Left colon (tissue), 2 donors: ENCODE measurements around the gene CCNJL. TPM values are rescaled to one million over a fixed set of nuclear protein-coding genes. Genes with fewer than 3 reads are reported as not detected.

Experiments used
- total RNA-seq, 2 donors: library from RNA; stranded (reverse); fragmentation: NEBNext Ultra II Directional; extraction: Animal tissue kit (Norgen Biotek cat#: 25700); gene quantifications; one replicate each; pipeline ENCODE4 v1.2.1, GENCODE V29; 2021
- donor health status: DM: no; HTN: no; CAD: no.
- donor health status: DM: yes; HTN: yes; CAD: no.

The CCNJL gene
- total RNA-seq, 2 donors from 2014 or later = 19.0 to 27.7 TPM

Other genes starting within 250 kb of the CCNJL start
- 10 to 100 TPM; 39.1 to 39.2 TPM for gene PWWP2A, start 193.1 kb downstream of the CCNJL start, total RNA-seq
- gene FABP6, start 83.1 kb downstream of the CCNJL start, total RNA-seq = not detected
- under 1 TPM; 0.56 to 0.73 TPM for gene C1QTNF2, start 58.1 kb upstream of the CCNJL start, total RNA-seq
- 1 to 10 TPM; 1.3 to 1.8 TPM for gene FAM200C, start 87.5 kb upstream of the CCNJL start, total RNA-seq
- gene SLU7, start 106.5 kb upstream of the CCNJL start, total RNA-seq = 10 to 100 TPM; 35.5 to 50.7 TPM
- 10 to 100 TPM in 1 of 2 donors, 1 to 10 TPM in 1; 6.8 to 30.8 TPM for gene PTTG1, start 109.3 kb upstream of the CCNJL start, total RNA-seq